CD4-positive, alpha-beta T cell treated with Interleukin-6 for 4 hours (primary cell): ENCODE data around the gene PBRM1.
"Not testable (repeated sequence)": the region's sequence is repeated elsewhere in the genome, so short reads cannot be mapped to it uniquely, and the experiment has no call there.

Source experiments
- DNase-seq: peaks from one replicate; pipeline ENCODE4 v3.0.0-alpha.2; 2020; ENCODE audit warnings: mixed read lengths

The PBRM1 gene

DNA sequence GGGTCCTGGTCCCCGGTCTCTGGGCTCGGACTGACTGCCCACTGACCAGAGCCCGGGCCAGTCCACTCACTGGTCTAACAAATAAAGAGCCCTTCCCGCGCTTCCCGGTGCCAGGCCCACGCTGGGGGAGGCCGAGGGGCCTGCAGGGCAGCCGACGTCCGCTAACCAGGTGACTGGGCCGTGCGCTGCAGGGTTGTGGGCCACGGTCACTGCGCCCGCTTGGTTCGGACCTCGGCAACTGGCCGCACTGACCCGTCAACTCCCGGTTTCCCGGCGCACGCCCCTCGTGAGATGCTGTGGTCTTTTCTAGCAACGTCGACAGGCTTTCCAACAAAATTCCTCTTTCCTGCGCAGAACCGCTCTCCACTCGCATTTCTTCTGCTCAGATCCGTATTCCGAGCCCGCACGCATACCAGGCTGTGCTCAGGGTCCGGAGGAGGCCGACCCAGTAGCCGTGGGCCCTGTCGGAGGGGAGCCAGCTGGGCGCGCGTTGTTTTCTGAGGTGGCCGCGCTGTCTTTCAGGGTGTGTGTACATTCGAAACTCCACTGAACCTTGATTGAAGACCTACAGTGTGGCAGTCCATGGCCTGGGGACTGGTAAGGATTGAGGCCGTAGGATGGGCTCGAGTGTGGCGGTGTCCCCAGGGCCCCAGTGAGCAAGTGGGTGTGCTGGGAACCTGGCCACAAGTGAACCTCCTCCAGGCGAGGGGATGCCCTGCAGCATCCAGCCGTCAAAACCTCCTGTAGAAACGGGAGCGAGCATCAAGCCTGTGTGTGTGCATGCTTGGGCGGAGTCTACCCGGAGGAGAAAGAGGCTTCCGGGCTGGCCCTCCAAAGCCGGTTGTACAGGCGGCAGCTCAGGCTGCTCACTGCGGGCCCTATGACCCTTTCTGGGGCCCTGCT, 151.2 kb downstream of the PBRM1 start:
- DNase-seq, result no peak

DNA sequence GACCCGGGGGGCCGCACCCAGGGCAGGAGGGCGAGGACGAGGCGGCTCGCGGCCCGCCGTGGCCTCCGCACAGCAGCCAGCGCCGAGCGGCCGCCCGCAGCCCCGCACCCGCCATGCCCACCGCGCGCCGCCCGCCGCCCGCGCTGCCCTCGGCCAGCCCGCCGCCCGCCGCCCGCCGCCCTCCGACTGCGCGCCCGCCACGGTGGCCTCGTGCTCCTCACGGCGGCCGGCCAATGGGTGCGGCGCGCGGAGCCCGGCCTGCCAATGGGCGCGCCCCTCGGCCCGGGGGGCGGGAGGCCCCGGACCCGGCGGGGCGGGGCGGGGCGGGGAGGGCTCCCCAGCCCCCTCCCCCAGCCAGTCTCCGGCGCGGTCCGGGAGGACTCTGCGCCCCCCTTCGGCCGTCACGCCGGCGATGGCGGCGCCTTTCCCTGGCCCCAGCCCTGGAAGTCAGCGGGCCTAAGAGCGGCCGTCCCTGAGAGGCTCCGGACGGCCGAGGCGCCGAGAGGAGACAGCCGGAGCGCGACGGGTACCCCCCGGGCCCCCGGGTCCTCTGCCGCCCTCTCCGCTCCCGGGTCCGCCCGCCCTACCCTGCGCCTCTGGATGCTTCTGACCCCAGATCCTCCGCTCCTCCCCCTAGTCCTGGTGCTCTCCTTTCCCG, 152.0 kb downstream of the PBRM1 start, which contains the start of gene NT5DC2:
TSS of gene NT5DC2 (minus strand) at position 235 of the 658 bp plus-strand sequence. CDS start at position 115, 120 bp downstream.
- DNase-seq, result peak; percentile 73

DNA sequence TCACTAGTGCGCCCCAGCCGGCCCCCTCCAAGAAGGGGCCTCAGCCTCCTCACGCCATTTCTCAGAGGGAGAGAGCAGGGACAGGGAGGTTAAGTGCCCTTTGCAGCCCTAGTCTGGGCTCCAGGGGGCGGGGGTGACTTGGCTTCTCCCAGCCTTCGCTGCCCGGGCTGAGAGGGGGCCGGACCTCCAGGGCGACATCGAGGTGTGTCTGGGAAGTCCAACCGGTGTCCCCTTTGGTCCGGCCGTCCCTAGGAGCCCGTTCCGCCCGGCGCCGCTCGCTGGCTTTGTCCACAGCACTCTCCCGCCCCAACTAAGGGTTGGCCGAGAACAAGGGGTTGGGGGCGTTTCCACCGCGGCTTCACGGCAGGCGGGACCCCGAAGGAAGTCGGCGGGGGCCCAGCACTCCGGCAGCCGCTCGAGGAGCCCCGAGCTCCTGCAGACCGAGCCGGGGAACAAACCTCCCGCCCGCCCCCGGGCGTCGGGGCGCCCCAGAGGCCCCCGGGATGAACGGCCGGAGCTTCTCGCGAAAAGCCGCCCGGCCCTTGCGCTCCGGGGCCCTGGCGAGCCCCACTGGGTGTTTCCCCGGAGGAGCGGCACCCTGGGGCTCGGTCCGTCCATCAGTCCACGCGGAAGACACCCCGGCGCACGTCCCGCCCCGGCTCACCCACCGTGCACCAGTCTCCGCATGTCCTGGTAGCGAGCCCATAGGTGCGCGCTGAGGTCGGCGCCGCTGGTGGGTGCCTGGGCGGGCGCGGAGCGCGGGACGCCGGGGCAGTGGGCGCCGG, 152.7 kb downstream of the PBRM1 start:
- peak; percentile 33 for DNase-seq

DNA sequence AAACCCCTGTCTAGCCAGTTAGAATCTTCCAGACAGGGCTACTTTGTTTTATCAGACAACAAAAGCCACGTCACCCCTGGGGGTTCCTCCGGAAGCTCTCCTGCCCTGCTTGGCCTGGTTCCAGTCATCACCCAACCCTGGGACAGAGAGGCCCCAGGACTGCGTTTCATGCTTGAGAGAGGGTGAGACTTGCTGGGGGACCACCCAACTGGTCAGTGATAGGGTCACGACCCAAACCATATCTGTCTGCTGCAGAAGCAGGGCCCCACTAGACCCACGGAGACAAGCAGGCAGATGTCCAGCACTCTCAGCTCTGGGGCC, 153.2 kb downstream of the PBRM1 start:
- peak; percentile 23 for DNase-seq

DNA sequence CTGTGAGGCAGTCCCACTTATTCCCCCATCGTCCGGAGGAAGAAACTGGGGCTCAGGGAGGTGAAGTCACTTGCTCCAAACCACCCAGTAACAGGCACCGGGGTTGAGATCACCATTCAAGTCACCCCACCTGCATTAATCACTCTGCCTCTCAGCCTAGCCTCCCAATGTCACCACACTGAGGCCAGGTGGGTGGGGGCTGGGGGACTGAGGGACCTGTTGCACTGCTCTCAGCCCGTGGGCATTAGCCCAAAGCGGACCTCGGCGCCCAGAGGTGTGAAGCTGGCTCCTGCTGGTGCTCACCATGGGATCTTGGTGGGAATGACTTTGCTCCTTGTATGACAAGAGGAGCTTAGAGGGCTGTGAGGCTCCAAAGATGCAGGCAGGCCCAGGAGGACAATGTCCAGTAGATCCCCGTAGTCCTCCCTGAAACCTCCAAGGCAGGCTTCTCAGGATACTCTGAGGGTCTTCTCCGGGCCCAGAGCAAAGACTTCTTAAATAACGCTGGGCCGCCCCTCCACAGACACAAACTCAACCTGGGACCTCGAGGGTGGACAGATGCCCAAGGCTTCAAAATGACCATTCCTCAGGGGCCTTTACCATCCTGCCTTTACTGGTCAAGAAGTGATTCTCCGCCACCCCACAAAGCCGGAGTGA, 153.7 kb downstream of the PBRM1 start:
- DNase-seq, result no peak

DNA sequence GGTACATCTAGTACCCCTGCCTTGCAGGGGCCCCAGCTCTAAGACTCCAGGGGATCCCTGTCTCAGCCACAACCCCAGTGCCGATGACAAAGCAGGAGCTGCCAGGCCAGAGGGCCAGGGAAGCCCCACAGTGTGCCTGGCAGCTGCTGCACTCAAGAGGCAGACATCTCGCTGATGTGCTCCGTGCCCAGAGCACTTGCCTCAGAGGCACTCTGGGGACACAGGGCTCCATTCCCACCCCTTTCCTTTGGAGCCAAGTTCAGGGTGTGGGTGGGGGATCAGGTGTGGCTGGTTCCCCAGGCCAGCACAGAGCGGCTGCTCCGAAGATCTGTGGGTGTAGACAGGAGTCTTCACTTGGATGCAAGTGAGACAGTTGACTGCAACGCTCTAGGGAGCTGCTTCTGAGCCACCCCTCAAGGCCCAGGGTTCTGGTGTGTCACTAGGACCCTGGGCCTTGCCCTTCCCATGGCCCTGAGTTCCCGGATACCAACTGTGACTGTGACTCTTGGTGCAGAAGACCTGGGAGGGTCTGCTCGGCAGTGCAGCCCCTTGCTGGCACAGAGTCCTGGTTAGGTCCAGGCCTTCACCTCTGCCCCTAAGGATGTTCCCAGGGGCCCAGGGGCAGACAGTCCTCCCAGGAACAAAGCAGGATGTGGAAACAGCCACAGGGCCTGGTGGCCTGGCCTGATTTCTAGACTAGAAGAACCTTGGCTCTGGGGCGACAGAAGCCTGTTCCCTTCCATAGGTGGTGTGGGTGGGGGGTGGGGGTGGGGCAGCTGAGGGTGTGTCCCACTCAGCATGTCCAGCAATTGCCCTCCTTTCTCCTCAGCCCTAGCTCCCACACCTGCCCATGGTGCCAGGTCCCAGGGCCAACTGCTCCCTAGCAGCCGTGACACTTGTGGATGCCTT, 154.5 kb downstream of the PBRM1 start:
- no peak for DNase-seq

DNA sequence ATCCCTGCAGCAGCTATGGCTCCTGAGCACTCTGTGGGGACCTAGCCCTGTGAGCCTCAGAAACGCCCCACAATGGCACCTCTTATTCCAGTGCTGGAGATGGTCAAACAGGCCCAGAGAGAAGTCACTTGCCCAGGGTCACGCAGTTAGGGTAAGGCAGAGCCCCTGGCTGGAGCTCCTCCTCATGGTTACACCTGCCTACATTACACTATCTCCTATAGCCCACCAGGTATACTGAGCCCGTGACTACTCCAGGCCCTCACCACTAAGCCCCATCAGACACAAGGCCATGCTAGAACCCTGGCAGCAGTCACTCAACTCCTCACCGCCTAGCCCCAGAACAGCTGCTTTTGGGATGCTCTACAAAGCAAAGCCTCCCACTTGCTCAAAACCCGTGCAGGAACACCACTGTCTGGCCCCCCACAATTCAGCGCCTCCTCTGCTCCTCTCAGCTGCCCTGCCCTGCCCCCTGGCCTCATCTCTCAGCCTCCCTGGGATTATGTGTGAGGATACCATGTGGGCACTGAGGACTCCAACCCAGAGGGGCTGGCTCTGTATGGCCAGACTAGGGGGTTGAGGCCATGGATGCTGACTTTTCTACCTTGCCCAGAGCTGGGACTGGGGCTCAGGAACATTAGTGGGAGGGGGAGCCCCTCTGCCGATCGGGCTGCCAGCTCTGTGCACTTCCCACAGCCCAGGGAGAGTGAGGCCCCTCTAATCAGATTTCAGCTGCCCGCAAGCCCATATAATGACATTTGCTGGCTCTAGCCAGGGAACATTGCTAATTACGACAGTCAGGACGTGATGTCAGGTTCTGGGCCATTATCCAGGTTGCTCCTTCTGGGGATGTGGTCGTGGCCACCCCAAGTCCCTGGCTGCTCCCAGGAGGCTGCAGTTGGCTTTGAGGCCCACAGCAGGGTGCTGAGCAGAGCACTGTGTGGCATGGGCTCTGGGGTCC, 156.1 kb downstream of the PBRM1 start:
- DNase-seq, result no peak

DNA sequence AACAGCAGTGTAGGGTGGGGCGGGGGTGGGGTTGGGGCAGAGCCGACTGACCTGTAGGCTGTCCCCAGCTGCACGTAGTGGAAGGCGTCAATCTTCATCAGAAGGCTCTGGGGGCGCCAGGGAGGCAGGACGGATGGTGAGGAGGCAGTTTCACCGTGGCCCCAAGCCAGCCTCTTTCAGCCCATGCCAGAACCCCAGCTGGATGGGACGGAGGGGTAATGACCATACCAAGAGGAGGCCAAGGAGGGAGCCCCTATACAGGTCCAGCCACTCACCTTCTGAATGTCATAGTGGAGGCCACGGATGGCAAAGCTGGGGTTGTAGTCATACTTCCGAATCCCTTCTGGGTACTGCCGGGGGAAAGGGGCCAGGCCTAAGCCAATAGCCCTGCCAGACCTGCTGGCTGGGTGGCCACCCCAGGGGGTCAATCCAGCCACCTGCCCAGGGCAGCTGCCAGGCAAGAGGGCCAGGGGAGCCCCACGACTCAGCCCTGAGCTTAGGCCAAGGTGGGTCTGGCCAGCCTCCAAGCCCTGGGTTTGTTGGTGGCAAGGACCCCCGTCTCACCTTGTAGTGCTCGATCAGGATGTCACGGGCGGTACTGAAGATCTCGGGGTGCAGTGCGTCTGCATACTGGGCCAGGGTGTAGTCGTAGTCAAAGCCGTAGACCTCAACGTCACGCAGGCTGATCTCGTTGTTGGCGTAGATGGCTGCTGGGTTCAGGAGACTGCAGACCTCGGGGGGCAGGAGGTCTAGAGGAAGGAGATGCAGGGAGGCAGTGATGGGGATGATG, 156.9 kb downstream of the PBRM1 start:
- DNase-seq, result no peak

DNA sequence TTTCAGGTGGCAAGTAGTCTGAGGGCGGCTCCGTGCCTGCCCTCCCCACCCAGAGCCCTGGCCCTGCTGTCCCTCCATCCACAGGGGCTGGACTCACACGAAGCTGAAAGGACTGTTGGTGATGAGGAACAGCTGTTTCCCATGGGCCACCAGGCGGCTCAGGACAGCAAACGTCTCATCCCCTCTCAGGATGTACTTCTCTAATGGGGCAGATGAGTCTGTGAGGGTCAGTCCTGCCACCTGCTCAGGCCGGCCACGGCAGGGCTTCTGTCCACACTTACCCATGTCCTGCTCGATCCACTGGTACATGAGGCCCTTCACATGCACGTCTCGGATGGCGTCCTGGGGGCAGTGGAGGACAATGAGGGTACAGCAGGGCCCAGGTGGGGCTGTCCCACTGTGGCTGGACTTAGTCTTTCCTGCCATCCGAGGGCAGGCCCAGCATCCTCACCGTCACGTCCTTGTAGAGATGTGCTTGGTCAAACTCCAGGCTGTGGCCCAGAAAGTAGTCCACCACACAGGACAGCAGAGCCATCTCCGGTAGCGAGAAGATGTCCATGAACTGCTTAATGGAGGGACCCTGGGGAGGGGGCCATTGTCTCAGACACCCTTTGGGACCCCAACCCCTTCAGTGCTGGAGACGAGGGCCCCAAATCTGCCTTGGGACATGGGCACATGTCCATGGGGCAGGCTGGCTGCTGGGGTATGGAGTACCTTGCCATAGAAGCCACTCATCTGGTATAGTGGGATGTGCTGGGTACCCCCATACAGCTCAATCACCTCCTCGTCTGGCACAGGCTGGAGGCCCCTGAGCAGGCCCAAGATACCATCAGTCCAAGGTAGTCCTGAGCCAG, 157.8 kb downstream of the PBRM1 start:
- no peak for DNase-seq

DNA sequence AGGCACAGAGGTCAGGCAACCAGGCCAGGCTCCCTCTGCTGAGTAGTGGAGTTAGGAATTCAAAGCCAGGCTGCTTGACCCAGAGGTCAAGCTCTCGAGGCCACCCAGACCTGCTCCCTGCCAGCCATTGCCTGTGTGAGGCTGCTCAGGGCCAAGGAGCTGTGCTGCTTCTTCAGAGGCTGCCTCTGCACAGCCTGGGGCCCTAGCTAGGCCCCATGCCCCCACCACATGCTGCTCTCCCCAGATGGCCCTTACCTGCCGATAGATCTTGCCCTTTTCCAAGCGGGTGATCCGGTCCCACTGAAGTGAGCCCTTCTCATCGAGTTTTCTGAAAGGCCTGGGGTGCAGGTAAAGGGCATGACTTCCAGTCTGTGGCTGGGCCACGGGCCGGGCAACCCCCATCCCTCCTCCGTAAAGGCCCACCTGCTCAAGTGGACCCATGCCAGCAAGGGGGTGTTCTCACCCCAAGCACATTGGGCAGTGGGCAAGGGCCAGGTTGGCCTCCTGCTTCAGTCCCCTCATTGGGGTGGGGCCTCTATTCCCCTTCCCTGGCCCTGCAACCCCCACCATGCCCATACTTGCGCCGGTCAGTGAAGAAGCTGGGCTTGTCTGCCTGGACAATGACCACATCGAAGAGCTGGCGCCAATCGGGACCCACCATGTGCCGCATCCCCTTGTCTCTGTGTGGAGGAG, 158.5 kb downstream of the PBRM1 start:
- no peak for DNase-seq

DNA sequence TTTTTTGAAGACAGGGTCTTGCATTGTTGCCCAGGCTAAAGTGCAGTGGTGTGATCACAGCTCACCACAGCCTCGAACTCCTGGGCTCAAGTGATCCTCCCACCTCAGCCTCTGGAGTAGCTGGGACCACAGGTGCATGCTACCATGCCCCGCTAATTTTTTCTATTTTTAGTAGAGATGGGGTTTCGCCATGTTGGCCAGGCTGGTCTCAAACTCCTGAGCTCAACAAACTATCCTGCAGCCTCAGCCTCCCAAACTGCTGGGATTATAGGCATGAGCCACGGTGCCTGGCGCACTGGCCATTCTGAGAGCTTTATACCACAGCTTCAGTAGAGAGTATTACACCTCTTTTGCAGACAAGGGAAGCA, 159.1 kb downstream of the PBRM1 start:
- not testable (repeated sequence) for DNase-seq

DNA sequence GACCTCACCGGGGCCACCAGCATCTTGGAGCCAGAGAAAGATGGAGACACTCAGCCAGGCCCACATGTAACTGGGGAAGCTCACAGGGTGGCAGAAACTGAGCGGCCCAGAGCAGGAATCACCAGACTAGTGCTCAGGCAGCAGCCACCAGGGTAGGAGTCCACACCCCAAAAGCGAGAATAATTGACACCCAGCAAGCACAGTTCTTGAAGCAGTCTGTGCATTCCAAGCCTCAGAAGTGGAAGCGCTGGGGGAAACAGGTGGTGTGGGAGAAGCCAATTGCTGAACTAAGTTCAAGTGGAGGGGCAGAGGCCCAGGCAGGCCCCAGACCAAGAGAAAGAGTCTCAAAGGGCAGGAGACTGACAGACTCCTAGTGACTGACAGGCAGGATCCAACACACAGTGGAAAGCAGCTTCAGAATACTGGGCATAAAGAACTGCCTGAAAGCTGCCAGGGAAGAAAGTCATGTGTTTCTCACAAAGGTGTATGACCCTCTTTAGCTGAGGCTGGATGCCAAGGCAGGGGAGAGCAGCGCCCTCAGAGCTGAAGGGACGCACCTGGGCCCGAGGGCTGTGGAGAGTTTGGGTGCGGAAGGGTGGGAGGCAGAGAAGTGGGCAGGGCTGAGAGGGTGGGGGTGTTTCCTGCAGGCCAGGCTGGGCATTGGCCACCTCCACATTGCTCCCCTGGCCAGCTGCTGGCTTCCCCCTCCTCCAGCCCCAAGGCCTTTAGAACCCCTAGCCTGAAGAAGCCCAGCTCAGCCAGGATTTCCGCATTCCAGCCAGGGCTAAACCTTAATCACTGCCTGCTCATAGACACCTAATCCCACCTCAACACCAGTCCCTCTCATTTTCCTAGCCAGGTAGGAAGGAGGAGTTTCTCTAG, 159.8 kb downstream of the PBRM1 start:
- no peak for DNase-seq

DNA sequence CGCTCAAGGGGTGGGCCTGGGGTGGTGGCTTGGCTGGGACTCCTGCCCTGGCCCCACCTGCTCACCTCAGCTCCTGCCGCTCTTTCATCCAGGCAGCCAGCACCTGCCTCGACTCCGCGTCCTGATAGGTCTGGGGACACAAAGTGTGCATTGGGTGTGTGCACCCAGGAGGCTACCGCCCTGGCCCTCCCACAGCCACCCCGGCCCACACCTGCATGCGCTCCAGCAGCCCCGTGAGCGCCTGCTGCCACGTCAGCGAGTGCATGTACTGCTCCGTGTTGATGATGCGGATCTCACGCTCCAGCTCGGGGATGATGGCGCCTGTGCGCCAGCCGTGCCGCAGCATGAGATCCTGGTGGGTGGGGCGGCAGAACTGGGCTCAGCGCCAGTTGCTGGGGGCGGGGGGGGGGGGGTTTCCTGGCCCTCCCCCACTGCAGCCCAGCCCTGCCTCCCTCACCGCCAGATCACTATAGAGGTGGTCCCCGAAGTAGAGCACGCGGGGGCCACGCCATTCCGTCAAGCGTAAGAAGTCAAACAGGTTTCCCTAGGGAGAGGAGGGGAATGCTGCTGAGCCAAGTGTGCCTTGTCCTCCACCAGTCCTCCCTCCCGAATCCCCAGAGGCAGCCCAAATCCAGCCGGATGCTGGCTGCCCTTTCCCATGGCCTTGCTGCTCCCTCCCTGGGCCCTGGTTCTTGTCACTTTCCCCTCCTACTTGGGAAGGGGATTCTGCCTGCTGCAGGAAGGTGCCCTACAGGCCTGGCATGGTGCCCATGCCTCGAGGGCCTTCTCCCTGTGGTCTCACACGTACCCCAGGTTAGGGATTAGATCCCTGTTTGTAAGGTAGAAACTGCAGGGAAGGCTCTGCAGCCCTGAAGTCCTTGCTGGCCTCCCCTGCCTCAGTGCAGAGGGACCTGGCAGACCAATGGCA, 160.7 kb downstream of the PBRM1 start:
- DNase-seq, result no peak

DNA sequence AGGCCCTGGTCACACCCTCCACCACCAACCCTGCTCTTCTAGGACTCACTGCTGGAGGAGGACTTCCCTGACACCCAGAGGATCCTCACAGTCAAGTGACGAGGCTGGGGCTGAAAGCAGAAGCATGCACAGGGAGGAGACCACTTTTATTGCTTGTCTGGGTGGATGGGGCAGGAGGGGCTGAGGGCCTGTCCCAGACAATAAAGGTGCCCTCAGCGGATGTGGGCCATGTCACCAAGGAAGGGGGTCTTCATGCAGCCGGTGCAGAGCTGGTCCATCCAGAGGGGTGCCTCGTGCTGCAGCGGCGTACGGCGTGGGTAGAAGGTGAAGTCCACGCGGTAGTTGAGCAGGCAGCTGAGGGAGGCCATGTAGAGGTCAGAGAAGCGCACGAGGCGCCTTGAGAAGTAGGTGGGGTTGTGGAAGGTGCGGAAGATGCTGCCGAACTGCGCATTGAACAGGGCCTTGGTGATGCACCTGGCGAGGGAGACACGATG, 161.4 kb downstream of the PBRM1 start:
- DNase-seq, result no peak

DNA sequence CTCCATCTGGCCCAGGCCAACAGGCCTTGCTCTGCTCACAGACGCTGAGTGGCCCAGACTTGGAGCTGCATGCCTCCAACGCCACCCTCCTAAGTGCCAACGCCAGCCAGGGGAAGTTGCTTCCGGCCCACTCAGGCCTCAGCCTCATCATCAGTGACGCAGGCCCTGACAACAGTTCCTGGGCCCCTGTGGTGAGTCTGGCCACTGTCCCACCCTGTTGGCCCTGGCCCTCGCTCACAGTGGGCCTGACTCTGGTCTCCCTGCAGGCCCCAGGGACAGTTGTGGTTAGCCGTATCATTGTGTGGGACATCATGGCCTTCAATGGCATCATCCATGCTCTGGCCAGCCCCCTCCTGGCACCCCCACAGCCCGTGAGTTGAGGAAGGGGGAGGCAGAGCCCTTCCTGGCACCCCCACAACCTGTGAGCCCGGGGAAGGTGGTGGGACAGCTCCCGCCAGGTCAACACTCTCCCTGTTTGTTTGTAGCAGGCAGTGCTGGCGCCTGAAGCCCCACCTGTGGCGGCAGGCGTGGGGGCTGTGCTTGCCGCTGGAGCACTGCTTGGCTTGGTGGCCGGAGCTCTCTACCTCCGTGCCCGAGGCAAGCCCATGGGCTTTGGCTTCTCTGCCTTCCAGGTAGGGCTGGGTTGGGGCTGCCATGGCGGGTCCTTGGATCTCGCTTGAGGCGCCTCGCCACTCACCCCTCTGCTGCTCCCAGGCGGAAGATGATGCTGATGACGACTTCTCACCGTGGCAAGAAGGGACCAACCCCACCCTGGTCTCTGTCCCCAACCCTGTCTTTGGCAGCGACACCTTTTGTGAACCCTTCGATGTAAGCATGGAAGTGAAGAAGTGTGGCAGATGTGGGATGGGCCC, 162.1 kb downstream of the PBRM1 start:
- no peak for DNase-seq
